Measurements from ENCODE around the gene PGGT1B. TPM values are rescaled to one million over a fixed set of nuclear protein-coding genes. Genes with fewer than 3 reads are reported as not detected.

Gene PGGT1B
- total and polyA plus RNA-seq, 9 of the 15 experiments (the other 6 are each of a cell fraction or from before 2014, with no cell fraction given), result 5.3 to 33.7 (median 19.8) TPM

DNA sequence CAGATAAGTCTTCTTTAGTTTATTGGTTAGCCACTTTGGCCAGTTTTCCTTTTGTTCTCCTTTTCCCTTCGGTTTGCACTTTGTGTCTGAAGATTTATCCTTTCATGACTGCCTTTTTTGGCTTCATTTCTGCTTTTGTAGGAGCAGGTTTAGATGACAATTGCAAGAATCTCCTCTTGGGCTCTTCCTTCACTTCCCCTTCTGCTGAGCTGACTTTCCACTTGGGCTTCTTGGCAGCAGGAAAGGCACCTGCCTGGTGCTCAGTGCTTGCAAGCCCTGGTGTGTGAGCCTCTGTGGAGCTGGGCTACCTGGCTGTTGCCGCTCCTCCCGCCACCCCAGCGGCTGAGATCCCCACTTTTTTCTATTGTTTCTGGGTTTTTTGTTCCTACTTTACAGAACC lies 26.4 kb upstream of the PGGT1B start:
- ChIA-PET POLR2A (no interaction called here), CTCF (ENCODE audit: low intra/inter-chr PET ratio) (no interaction called here)
- ATAC-seq (no peak), DNase-seq (ENCODE audit: extremely low read depth in 1 of 4, low spot score in 3 of 4) (no peak), FAIRE-seq (no peak)
- no peaks in the 10 kb centered on the region for H3K4me1 ChIP-seq (replicated peaks in 1 of 2; ENCODE audit: control insufficient read depth in 2 of 2, insufficient read depth in 2 of 2, low read length in 2 of 2)
- H3K4me2 ChIP-seq (ENCODE audit: insufficient read depth, low read length), result no peak overlapping the region
- H3K9me1 ChIP-seq (ENCODE audit: control insufficient read depth, insufficient read depth, low read length), result no peaks in the 10 kb centered on the region
- H3K36me3 ChIP-seq (ENCODE audit: control insufficient read depth, insufficient read depth, low read length), result no peaks in the 10 kb centered on the region
- H2AFZ ChIP-seq (ENCODE audit: low read depth, low read length), result no peak overlapping the region
- no TSS peak for BruUV-seq (replicated peaks)
- no peak overlapping the region for H3K4me3 ChIP-seq
- 46% methylated on average over 4 of the region's 4 CpGs for WGBS (ENCODE audit: insufficient coverage, low coverage, missing lambda C conversion rate)
- intact Hi-C loops (cut with micrococcal nuclease) (loop anchor here (2.0 kb wide), 1 partner anchor 26 kb away; the partner anchor contains the start of gene PGGT1B), in situ Hi-C loops (cut with MboI) (no loop called here)
- TF ChIP-seq TFAM (CRISPR knock-in tag; conservative IDR thresholded peaks at IDR 0.05) (no peak), HSF4 (CRISPR knock-in tag; IDR thresholded peaks at IDR 0.05; ENCODE audit: borderline replicate concordance) (no peak), NBN (IDR thresholded peaks at IDR 0.05; ENCODE audit: low read depth) (no peak), POLR2H (tag; IDR thresholded peaks at IDR 0.05; ENCODE audit: low read depth) (no peak), SRSF3 (IDR thresholded peaks at IDR 0.05; ENCODE audit: insufficient read depth, low read length) (no peak), NEUROD1 (IDR thresholded peaks at IDR 0.05; ENCODE audit: borderline replicate concordance, low read depth, low read length, partially characterized antibody) (no peak), GABPA (tag; conservative IDR thresholded peaks at IDR 0.05; ENCODE audit: low read depth) (no peak), FOXJ3 (CRISPR knock-in tag; IDR thresholded peaks at IDR 0.05) (no peak), CBX1 (IDR thresholded peaks at IDR 0.05; ENCODE audit: low read depth) (no peak), WHSC1 (IDR thresholded peaks at IDR 0.05; ENCODE audit: low read length) (no peak), TGIF2 (CRISPR knock-in tag; IDR thresholded peaks at IDR 0.05) (no peak), ZNF57 (CRISPR knock-in tag; IDR thresholded peaks at IDR 0.05) (no peak), RUNX1 (IDR thresholded peaks at IDR 0.05; ENCODE audit: low read depth) (no peak), PYGO2 (tag; IDR thresholded peaks at IDR 0.05) (no peak), HDGF (IDR thresholded peaks at IDR 0.05) (no peak), U2AF2 (optimal IDR thresholded peaks at IDR 0.05; ENCODE audit: low read depth, low read length) (no peak)
- TF ChIP-seq, protein P1, sequence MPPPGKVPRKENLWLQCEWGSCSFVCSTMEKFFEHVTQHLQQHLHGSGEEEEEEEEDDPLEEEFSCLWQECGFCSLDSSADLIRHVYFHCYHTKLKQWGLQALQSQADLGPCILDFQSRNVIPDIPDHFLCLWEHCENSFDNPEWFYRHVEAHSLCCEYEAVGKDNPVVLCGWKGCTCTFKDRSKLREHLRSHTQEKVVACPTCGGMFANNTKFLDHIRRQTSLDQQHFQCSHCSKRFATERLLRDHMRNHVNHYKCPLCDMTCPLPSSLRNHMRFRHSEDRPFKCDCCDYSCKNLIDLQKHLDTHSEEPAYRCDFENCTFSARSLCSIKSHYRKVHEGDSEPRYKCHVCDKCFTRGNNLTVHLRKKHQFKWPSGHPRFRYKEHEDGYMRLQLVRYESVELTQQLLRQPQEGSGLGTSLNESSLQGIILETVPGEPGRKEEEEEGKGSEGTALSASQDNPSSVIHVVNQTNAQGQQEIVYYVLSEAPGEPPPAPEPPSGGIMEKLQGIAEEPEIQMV (tag; conservative IDR thresholded peaks at IDR 0.05; ENCODE audit: low read depth), result no peak
- no peak overlapping the region for H3K9ac ChIP-seq (ENCODE audit: insufficient read depth in 1 of 2, low read depth in 2 of 2, low read length in 2 of 2)
- no peaks in the 10 kb centered on the region for H3K27me3 ChIP-seq (ENCODE audit: control insufficient read depth in 2 of 2, insufficient read depth in 2 of 2, low read length in 2 of 2)
- peaks cover 8% of the 10 kb centered on the region; the same call in 1 of the 2 replicates for H3K9me3 ChIP-seq (replicated peaks; ENCODE audit: control insufficient read depth, insufficient read depth, low read depth, low read length)
- peaks cover 2% of the 10 kb centered on the region; the same call in 1 of the 3 replicates for H3K79me2 ChIP-seq (ENCODE audit: control insufficient read depth, insufficient read depth, low read length)
- H4K20me1 ChIP-seq (replicated peaks; ENCODE audit: control insufficient read depth, insufficient read depth, low read length), result no peaks in the 10 kb centered on the region
- H3K27ac ChIP-seq (ENCODE audit: extremely low read depth, low read depth, low read length), result no peak overlapping the region
